Erythroblast (primary cell): ENCODE results near the gene LRP11.
"Not testable (repeated sequence)": the region's sequence is repeated elsewhere in the genome, so short reads cannot be mapped to it uniquely, and the experiment has no call there.

Source experiments
- DNase-seq, 2 experiments: peaks; one replicate each; lab custom pipeline; 2025; lab: John Stamatoyannopoulos, UW
- GATA1 ChIP-seq: IDR thresholded peaks from 2 replicates; pipeline ENCODE4 v1.6.1; 2011; ENCODE audit warnings: low read depth, mild to moderate bottlenecking, control low read depth, low read length, moderate library complexity
- POLR2A ChIP-seq: IDR thresholded peaks from 2 replicates; pipeline ENCODE4 v1.6.1; 2011; ENCODE audit warnings: mild to moderate bottlenecking, low read length

LRP11 gene

GRCh38 chr6:149871182-149871581, 7.0 kb upstream of the LRP11 start:
- DNase-seq, result no peak

DNA sequence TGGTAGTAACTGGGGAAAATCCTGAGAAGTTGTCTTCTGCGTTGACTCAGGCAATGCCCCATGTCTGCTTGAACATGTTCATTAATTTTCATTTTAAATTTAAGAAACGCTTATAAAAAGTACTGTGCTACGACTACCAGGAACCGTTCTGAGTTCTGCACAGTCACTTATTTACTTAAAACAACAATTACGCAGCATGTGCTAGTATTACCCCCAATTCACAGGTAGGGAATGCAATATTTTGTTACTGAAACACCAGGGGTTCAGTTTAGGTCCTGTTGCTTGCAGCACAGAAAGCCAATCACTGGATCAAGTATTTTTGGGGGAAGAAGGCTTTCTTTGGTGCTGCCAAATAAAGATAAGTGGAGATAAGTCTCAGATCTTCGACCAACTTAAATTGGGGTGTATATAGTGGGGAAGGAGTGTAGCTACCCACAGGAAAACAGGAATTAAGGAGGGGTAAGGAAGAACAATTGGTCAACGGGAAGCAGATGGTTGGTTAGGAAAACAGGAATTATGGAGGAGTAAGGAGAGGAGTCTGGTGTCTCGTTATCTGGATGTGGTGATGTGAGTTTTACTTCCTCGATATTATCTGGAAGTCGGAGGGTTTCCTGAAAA, 5.2 kb upstream of the LRP11 start:
- no peak for DNase-seq
- no peak for TF ChIP-seq GATA1
- TF ChIP-seq POLR2A, result no peak

More at GRCh38 chr6:149871182-149871581, 7.0 kb upstream of the LRP11 start:
- no peak for TF ChIP-seq POLR2A

DNA sequence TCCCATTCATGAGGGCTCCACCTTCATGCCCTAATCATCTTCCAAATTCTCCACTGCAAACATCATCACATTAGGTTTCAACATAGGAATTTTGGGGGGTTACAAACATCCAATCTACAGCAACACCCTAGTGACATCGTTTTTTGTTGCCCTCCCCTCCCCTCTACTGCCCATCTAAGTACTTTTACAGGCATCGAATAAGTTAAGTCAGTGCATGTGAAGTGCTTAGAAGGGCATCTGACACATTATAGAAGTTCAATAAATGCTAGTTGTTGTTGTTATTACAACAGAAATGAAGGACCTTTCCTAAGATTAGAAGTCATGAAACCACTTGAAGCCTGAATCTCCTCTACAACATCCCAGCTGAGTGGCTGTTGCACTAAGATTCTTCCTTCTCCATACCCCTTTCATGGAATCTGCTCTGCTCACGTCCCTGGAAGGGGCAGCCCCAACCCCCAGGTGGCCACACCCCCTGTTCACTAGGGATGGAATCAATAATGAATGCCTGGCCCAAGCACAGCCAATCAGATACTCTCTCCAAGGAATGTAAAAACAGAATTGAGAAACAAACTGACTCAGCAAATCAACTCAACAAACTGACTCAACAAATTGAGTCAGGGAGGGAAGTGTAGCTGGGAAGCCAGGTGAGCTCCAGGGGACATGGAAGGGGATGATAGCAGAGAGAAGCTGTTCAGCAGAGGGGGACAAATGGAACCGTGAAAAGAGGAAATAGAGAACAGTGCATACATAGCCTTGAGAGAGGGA, 3.9 kb upstream of the LRP11 start:
- TF ChIP-seq POLR2A (no peak), GATA1 (no peak)
- DNase-seq, result peak in 1 of 2 experiments; percentile 35

- TF ChIP-seq GATA1, result no peak
- no peak for TF ChIP-seq POLR2A
- peak; percentile 63 to 69 for DNase-seq
Measured at GRCh38 chr6:149864578-149865535, 698 bp upstream of the LRP11 start.

GRCh38 chr6:149862922-149863697, 1.0 kb downstream of the LRP11 start:
- DNase-seq, result peak; percentile 66 to 69
- TF ChIP-seq GATA1, result no peak
- TF ChIP-seq POLR2A, result no peak

- DNase-seq, result not testable (repeated sequence)
Measured at GRCh38 chr6:149862424-149862738, 1.8 kb downstream of the LRP11 start.

DNA sequence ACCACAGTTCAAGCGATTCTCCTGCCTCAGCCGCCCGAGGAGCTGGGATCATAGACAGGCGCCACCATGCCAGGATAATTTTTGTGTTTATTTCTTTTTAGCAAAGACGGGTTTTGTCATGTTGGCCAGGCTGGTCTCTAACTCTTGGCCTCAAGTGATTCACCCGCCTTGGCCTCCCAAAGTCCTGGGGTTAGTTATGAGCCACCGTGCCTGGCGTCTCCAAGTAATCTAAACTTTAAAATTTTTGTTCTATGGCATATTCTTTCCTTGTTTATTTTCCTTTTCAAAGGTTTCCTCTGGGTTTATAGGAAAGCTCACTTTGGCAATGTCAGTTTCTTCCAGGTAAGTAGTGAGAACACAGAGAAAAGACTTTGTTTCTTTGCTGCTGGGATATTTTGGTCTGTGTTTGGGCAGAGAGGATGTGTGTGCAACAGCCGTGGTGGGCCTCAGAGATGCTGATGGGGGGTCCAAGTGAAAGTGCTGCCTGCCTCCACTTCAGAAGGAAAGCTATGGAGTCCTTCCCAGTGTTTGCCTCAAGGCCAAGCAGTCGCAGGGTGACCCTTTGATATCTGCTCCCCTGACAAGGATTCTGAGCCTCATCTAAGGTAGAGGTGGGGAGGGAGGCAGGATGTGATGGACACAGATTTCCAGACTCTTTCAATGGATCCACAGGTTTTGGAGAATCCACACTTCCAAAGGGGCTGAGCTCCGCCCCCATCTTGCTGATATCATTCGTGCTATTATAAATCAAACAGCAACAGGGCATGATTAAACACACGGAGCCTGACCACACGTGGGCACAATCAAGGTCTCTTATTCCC, 2.3 kb downstream of the LRP11 start:
- DNase-seq, result no peak
- TF ChIP-seq POLR2A (no peak), GATA1 (no peak)

- DNase-seq, result no peak
- TF ChIP-seq POLR2A, result no peak
- no peak for TF ChIP-seq GATA1
Measured at GRCh38 chr6:149860834-149861602, 3.1 kb downstream of the LRP11 start.

- TF ChIP-seq GATA1, result no peak
- TF ChIP-seq POLR2A, result no peak
- DNase-seq, result no peak
Measured at GRCh38 chr6:149860513-149860833, 3.7 kb downstream of the LRP11 start.

DNA sequence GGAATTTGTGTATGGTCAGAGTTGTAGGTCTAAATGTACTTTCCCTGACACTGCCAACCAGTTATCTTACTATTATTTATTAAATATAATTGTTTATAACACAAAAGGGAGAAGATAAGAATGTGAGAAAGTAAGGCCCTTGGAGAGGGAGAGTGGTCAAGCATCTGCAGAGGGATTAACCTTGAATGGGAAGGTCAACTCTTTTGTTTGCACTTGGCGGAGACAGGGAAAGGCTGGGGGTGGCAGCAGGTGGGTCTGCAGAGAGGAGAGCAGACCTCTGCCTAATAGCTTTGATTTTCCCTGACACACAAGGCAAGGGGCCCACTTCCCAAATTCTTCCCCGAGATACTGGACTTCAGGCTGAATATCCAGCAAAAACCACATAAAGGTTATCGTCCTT, 4.2 kb downstream of the LRP11 start:
- TF ChIP-seq GATA1 (no peak), POLR2A (no peak)
- DNase-seq, result no peak

GRCh38 chr6:149859368-149859767, 4.8 kb downstream of the LRP11 start:
- no peak for DNase-seq
- TF ChIP-seq POLR2A, result no peak
- no peak for TF ChIP-seq GATA1

GRCh38 chr6:149857541-149857940, 6.6 kb downstream of the LRP11 start:
- no peak for DNase-seq

More at GRCh38 chr6:149857541-149857940, 6.6 kb downstream of the LRP11 start:
- TF ChIP-seq GATA1 (no peak), POLR2A (no peak)
